HCT116 (cell line): ENCODE measurements around the gene ANTXR2.

Experiments
- POLR2A ChIP-seq: IDR thresholded peaks from 2 replicates; pipeline ENCODE4 v1.7.0; 2011; ENCODE audit warnings: borderline replicate concordance; ENCODE audit not compliant: insufficient read depth, insufficient read length; ENCODE audit errors: extremely low read depth
- YY1 ChIP-seq: IDR thresholded peaks from 2 replicates; pipeline ENCODE4 v1.6.1; 2011; ENCODE audit warnings: low read length, low read depth, moderate library complexity, mild to moderate bottlenecking; ENCODE audit not compliant: insufficient replicate concordance; ENCODE audit errors: extremely low read depth
- TF ChIP-seq, protein P1 (sequence below), 3 experiments: fragments of 200-600 bp in 1 of 3; sonication (generic) in 1 of 3; IDR thresholded peaks in 2 of 3; conservative IDR thresholded peaks in 1 of 3; 2 replicates each; pipeline ENCODE4 v1.5.1; 2012 to 2017; ENCODE audit warnings: low read depth in 2 of 3, low read length in 2 of 3, antibody characterized with exemption in 1 of 3, borderline replicate concordance in 1 of 3, control low read depth in 1 of 3, mild to moderate bottlenecking in 1 of 3, mixed read lengths in 1 of 3, mixed run types in 1 of 3, moderate library complexity in 1 of 3; ENCODE audit not compliant: insufficient read depth in 1 of 3

DNA sequence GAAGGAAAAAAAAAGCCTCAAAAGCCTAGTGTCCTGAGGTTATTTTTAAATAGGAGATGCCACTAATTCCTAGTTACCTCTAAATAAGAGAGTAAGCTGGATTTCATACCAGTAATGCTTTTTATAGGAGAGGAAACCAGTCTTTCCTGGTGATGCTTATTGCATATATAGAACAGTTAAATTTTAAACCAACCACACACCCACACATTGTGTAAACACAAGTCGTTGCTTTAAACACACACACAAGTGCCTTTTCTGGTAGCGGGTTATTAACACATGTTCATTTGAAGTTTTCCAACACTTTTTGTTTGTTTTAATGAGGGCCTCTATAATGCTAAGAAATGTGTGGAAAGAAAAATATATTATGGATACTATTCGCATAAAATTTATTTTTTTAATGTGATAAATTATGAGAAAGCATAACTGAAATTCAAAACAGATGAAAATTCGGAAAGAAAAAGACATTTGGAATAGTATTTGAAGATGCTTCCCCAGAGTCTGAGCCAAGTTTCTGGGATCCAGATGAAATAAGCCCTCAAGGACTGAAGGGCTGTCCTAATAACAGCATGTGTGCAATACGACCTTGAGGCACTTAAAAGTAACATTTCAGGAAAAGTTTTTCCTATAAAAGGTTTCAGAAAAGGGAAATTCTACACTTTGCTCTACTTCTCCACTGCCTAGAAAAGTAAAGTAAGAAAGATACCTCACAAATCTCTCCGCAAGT is 2.0 kb downstream of the ANTXR2 start:
- TF ChIP-seq POLR2A = no peak
- TF ChIP-seq, protein P1, sequence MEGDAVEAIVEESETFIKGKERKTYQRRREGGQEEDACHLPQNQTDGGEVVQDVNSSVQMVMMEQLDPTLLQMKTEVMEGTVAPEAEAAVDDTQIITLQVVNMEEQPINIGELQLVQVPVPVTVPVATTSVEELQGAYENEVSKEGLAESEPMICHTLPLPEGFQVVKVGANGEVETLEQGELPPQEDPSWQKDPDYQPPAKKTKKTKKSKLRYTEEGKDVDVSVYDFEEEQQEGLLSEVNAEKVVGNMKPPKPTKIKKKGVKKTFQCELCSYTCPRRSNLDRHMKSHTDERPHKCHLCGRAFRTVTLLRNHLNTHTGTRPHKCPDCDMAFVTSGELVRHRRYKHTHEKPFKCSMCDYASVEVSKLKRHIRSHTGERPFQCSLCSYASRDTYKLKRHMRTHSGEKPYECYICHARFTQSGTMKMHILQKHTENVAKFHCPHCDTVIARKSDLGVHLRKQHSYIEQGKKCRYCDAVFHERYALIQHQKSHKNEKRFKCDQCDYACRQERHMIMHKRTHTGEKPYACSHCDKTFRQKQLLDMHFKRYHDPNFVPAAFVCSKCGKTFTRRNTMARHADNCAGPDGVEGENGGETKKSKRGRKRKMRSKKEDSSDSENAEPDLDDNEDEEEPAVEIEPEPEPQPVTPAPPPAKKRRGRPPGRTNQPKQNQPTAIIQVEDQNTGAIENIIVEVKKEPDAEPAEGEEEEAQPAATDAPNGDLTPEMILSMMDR (IDR thresholded peaks at IDR 0.05 in 2 of 3, conservative IDR thresholded peaks at IDR 0.05 in 1 of 3; ENCODE audit: borderline replicate concordance in 1 of 3, insufficient read depth in 1 of 3, low read depth in 2 of 3, low read length in 2 of 3) = no peak
- no peak for TF ChIP-seq YY1
